ENCODE results near the gene SLX4.

SLX4 gene

DNA sequence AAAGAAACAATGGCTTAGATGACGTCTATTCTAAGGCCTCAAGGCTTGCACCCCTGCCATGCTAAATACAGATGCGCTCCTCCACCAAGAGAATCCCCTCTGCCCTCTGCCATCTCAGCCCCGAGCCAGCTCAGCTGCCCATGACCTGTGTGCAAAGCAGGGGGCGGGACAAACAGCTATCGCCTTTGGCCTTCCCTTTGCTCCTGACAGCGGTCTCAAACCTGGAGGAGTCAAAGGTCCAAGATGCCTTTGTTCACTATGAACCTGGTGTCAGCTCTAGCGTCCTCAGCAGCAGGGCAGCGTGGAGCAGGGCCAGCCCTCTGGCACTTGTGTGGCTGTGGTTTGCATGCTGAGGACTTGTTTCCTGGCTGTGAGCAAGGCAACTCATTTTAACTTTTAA is 12.3 kb downstream of the SLX4 start:
- no peak for TF ChIP-seq SNAI2 (CRISPR knock-in tag; IDR thresholded peaks at IDR 0.05)
- TF ChIP-seq ZNF70 (CRISPR knock-in tag; IDR thresholded peaks at IDR 0.05) = no peak
- TF ChIP-seq, protein P1, sequence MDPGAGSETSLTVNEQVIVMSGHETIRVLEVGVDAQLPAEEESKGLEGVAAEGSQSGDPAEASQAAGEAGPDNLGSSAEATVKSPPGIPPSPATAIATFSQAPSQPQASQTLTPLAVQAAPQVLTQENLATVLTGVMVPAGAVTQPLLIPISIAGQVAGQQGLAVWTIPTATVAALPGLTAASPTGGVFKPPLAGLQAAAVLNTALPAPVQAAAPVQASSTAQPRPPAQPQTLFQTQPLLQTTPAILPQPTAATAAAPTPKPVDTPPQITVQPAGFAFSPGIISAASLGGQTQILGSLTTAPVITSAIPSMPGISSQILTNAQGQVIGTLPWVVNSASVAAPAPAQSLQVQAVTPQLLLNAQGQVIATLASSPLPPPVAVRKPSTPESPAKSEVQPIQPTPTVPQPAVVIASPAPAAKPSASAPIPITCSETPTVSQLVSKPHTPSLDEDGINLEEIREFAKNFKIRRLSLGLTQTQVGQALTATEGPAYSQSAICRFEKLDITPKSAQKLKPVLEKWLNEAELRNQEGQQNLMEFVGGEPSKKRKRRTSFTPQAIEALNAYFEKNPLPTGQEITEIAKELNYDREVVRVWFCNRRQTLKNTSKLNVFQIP (CRISPR knock-in tag; IDR thresholded peaks at IDR 0.05; ENCODE audit: borderline replicate concordance, low read depth) = no peak
- TF ChIP-seq OSR1 (CRISPR knock-in tag; IDR thresholded peaks at IDR 0.05) = no peak
- TF ChIP-seq, protein P2, sequence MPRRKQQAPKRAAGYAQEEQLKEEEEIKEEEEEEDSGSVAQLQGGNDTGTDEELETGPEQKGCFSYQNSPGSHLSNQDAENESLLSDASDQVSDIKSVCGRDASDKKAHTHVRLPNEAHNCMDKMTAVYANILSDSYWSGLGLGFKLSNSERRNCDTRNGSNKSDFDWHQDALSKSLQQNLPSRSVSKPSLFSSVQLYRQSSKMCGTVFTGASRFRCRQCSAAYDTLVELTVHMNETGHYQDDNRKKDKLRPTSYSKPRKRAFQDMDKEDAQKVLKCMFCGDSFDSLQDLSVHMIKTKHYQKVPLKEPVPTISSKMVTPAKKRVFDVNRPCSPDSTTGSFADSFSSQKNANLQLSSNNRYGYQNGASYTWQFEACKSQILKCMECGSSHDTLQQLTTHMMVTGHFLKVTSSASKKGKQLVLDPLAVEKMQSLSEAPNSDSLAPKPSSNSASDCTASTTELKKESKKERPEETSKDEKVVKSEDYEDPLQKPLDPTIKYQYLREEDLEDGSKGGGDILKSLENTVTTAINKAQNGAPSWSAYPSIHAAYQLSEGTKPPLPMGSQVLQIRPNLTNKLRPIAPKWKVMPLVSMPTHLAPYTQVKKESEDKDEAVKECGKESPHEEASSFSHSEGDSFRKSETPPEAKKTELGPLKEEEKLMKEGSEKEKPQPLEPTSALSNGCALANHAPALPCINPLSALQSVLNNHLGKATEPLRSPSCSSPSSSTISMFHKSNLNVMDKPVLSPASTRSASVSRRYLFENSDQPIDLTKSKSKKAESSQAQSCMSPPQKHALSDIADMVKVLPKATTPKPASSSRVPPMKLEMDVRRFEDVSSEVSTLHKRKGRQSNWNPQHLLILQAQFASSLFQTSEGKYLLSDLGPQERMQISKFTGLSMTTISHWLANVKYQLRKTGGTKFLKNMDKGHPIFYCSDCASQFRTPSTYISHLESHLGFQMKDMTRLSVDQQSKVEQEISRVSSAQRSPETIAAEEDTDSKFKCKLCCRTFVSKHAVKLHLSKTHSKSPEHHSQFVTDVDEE (CRISPR knock-in tag; IDR thresholded peaks at IDR 0.05) = no peak
- TF ChIP-seq ZFP30 (CRISPR knock-in tag; IDR thresholded peaks at IDR 0.05) = no peak
- TF ChIP-seq GLIS3 (CRISPR knock-in tag; IDR thresholded peaks at IDR 0.05) = no peak
- TF ChIP-seq, protein P3, sequence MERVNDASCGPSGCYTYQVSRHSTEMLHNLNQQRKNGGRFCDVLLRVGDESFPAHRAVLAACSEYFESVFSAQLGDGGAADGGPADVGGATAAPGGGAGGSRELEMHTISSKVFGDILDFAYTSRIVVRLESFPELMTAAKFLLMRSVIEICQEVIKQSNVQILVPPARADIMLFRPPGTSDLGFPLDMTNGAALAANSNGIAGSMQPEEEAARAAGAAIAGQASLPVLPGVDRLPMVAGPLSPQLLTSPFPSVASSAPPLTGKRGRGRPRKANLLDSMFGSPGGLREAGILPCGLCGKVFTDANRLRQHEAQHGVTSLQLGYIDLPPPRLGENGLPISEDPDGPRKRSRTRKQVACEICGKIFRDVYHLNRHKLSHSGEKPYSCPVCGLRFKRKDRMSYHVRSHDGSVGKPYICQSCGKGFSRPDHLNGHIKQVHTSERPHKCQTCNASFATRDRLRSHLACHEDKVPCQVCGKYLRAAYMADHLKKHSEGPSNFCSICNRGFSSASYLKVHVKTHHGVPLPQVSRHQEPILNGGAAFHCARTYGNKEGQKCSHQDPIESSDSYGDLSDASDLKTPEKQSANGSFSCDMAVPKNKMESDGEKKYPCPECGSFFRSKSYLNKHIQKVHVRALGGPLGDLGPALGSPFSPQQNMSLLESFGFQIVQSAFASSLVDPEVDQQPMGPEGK (CRISPR knock-in tag; IDR thresholded peaks at IDR 0.05; ENCODE audit: borderline replicate concordance) = no peak
- no peak for TF ChIP-seq PPARA (CRISPR knock-in tag; IDR thresholded peaks at IDR 0.05; ENCODE audit: borderline replicate concordance)
- no peak for TF ChIP-seq CSRNP3 (CRISPR knock-in tag; IDR thresholded peaks at IDR 0.05)
- TF ChIP-seq ISL1 (CRISPR knock-in tag; IDR thresholded peaks at IDR 0.05) = no peak
- no peak for TF ChIP-seq ESRRG (CRISPR knock-in tag; IDR thresholded peaks at IDR 0.05)
- no peak for TF ChIP-seq ZC3H10 (CRISPR knock-in tag; IDR thresholded peaks at IDR 0.05)
- no peak for TF ChIP-seq BACH2 (CRISPR knock-in tag; IDR thresholded peaks at IDR 0.05; ENCODE audit: borderline replicate concordance)
- no peak for ATAC-seq

- TF ChIP-seq ZC3H10 (CRISPR knock-in tag; IDR thresholded peaks at IDR 0.05) (no peak), ZFP30 (CRISPR knock-in tag; IDR thresholded peaks at IDR 0.05) (no peak), ISL1 (CRISPR knock-in tag; IDR thresholded peaks at IDR 0.05) (no peak), BACH2 (CRISPR knock-in tag; IDR thresholded peaks at IDR 0.05; ENCODE audit: borderline replicate concordance) (no peak), GLIS3 (CRISPR knock-in tag; IDR thresholded peaks at IDR 0.05) (no peak), ESRRG (CRISPR knock-in tag; IDR thresholded peaks at IDR 0.05) (no peak), RARB (CRISPR knock-in tag; IDR thresholded peaks at IDR 0.05) (no peak), TOX (CRISPR knock-in tag; IDR thresholded peaks at IDR 0.05; ENCODE audit: borderline replicate concordance) (no peak), ZNF565 (CRISPR knock-in tag; conservative IDR thresholded peaks at IDR 0.05; ENCODE audit: low read depth) (no peak), PPARA (CRISPR knock-in tag; IDR thresholded peaks at IDR 0.05; ENCODE audit: borderline replicate concordance) (no peak), OSR1 (CRISPR knock-in tag; IDR thresholded peaks at IDR 0.05) (no peak), ARNTL (CRISPR knock-in tag; IDR thresholded peaks at IDR 0.05; ENCODE audit: borderline replicate concordance, low read depth) (no peak), CSDC2 (CRISPR knock-in tag; IDR thresholded peaks at IDR 0.05) (no peak), ZFP3 (CRISPR knock-in tag; IDR thresholded peaks at IDR 0.05) (no peak), SNAI2 (CRISPR knock-in tag; IDR thresholded peaks at IDR 0.05) (no peak), ZNF8 (CRISPR knock-in tag; IDR thresholded peaks at IDR 0.05) (no peak), CSRNP3 (CRISPR knock-in tag; IDR thresholded peaks at IDR 0.05) (no peak)
- TF ChIP-seq, protein P3 (CRISPR knock-in tag; IDR thresholded peaks at IDR 0.05; ENCODE audit: borderline replicate concordance) = no peak
- TF ChIP-seq, protein P1 (CRISPR knock-in tag; IDR thresholded peaks at IDR 0.05; ENCODE audit: borderline replicate concordance, low read depth) = no peak
- TF ChIP-seq, protein P2 (CRISPR knock-in tag; IDR thresholded peaks at IDR 0.05) = no peak
- ATAC-seq = no peak
Observed at GRCh38 chr16:3598236-3598635, 13.2 kb downstream of the SLX4 start.
